NCI-H2029 (cell line): ENCODE results near the gene TNNI3.
"Not testable (repeated sequence)": the region's sequence is repeated elsewhere in the genome, so short reads cannot be mapped to it uniquely, and the experiment has no call there.

Experiments used
- DNase-seq: peaks from one replicate; lab custom pipeline; 2025; lab: John Stamatoyannopoulos, UW

The TNNI3 gene

GRCh38 chr19:55173186-55173713 lies 15.7 kb upstream of the TNNI3 start:
- DNase-seq: no peak

DNA sequence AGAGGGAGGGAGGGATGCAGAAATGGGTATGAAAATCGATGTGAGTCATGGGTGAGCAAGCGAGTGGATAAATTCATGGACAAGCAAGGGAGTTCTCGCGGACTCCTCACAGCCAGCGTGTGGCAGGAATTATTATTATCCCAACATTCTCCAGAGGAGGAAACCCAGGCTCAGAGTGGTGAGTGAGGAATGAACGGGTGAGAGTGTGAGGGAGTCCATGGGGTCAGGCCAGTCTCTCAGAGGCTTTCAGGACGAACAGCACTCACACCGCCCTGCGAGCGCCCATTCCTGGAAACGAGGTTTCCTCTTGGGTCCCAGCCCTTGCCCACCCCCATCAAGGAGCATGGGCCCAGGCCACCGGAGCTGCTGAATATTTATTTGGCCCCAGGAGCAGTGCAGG lies 15.2 kb upstream of the TNNI3 start:
- DNase-seq: no peak

- not testable (repeated sequence) for DNase-seq
Measured at GRCh38 chr19:55172318-55172717, 14.8 kb upstream of the TNNI3 start.

DNA sequence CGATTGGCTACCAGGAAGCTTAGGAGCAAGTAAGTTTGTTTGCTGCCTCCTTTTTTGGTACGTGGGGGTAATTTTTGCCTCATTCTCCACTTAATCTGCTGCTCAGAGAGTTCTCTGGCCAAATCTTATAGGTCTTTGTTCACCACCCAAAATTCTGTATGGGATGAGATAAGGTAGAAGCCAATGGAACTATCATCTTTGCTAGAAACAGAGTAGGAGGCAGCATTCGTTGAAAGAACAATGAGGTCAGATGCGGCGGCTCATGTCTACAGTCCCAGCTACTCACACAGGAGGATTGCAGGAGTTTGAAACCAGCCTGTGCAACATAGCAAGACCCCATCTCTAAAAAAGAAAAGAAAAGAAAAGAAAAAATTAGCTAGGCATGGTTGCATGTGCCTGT lies 13.9 kb upstream of the TNNI3 start:
- DNase-seq: no peak

DNA sequence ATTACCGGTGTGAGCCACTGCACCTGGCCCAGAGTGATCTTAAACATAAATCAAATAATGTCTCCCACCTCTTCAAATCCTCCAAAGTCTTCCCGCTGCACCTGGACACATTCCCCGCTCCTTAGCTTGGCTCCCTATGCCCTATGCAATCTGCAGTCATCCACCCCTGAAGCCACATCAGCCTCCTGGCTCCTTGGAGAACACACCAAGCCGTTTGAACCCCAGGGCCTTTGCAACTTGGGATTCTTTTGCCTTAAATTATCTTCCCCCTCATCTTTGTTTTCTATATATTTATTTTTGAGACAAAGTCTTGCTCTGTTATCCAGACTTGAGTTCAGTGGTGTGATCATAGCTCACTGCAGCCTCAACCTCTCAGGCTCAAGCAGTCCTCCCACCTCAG lies 11.6 kb upstream of the TNNI3 start:
- no peak for DNase-seq

- peak; percentile 96 for DNase-seq
Measured at GRCh38 chr19:55166530-55167268, 9.2 kb upstream of the TNNI3 start, which contains the start of gene DNAAF3. Gene DNAAF3 (minus strand): TSS chr19:55166613. CDS start chr19:55166413, 200 bp downstream.

- DNase-seq: peak; percentile 46
Measured at GRCh38 chr19:55165952-55166529, 8.5 kb upstream of the TNNI3 start.

DNA sequence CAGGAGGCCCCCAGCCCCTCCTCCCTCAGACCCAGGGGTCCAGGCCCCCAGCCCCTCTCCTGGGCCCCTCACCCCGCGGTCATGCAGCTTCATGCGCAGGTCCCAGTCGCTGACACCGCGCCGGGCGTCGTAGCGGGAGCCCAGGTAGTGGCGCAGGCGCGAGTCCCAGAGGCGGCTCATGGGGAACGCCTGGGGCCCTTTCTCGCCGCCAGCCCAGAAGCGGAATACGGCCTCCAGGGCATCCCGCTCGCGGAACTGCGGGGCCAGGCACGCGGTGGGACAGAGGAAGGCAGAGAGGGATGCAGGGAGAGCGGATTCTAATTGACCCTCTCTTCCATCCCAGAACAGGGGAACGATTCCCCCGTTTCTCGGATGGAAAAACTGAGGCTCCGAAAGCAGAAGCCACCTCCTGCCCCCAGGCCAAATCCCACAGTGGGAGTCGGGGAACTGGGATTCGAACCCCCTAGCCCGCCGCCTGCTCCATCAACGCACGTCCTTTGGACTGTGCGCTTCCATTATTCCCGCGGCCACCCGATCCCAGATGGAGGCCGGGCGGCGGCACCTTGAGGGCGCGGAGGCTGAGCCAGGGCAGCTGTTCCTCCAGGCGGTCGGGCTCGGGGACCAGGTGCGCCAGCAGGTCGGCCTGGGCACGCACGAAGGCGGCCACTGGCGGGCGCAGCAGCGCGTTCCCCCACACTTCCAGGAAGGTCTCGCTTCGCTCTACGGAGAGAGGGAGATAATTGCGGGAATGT lies 4.2 kb upstream of the TNNI3 start:
- DNase-seq: no peak

- no peak for DNase-seq
Measured at GRCh38 chr19:55160986-55161365, 3.4 kb upstream of the TNNI3 start.

GRCh38 chr19:55160128-55160985 lies 2.8 kb upstream of the TNNI3 start:
- peak; percentile 92 for DNase-seq

DNA sequence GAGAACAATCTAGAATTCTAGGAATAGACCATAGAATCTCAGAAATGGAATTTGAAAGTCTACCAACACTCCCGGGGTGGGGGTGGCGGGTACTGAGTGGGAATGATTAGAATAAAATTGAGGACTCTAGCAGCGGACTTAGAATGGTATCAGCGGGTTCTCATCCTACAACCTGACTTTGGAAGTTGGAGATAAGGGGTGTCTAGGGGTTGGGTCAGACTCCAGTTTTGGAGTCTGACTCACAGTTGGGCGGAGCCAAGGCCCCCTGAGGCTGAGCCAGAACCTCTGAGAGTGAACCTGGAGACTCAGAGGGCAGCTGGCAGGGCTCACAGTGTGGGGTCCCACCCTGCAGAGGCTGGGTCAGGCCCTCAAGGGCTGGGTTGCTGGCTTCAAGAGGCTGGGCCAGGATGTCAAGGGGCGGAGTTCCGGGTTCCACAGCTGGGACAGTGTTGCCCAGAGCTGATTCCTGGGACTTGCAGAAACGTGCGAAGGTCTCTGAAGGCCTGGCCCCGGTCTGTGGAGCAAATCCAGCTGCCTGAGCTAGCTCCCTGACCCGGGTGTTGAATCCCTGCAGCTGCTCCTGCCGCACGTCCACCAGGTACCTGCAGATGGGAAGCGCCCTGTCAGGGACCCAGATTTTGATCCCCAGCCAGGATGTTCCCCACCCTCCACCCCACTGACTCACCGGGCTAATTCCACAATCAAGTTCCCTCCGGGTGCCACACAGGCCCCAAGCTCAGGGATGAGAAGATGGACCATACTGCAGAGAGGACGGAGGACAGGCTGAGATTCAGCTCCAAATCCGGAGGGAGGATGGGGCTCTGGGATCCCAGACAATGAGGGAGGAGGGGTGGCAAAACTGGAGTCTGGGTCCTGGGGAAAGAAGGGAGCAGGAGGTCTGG lies 1.6 kb upstream of the TNNI3 start:
- DNase-seq: no peak

GRCh38 chr19:55158423-55158822 lies 891 bp upstream of the TNNI3 start:
- no peak for DNase-seq

- peak; percentile 33 for DNase-seq
Measured at GRCh38 chr19:55156202-55157063, 1.1 kb downstream of the TNNI3 start.

GRCh38 chr19:55155784-55156183 lies 1.7 kb downstream of the TNNI3 start:
- not testable (repeated sequence) for DNase-seq

DNA sequence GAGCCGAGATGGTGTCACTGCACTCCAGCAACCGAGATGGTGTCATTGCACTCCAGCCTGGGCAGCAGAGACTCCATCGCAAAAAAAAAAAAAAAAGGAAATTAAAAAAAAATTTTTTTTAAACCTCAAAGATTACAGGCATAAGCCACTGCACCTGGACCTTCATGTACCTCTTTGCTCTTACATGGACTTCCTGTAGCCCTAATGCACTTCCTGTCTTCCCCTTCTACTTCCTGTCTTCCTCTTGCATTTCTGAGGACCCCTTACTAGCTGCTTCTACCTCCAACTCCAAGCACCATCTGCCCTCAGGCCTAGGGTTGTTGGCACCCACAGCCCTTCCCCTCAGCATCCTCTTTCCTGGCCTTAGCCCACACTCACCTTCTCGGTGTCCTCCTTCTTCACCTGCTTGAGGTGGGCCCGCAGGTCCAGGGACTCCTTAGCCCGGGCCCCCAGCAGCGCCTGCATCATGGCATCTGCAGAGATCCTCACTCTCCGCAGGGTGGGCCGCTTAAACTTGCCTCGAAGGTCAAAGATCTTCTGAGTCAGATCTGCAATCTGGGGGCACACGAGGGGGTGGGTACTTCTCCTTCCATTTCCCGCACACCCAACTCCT lies 3.8 kb downstream of the TNNI3 start:
- DNase-seq: no peak

DNA sequence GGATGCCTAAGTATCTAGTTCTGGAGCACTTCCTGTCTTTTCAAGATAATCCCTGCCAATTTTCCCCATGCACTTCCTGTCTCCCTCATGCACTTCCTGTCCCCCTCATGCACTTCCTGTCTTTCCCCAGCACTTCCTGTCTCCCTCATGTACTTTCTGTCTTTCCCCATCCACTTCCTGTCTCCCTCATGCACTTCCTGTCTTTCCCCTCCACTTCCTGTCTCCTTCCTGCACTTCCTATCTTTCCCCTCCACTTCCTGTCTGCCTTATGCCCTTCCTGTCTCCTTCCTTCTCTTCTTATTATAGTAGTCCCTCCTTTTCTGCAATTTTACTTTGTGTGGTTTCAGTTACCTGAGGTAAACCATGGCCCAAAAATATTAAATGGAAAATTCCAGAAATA lies 5.5 kb downstream of the TNNI3 start:
- DNase-seq: no peak

DNA sequence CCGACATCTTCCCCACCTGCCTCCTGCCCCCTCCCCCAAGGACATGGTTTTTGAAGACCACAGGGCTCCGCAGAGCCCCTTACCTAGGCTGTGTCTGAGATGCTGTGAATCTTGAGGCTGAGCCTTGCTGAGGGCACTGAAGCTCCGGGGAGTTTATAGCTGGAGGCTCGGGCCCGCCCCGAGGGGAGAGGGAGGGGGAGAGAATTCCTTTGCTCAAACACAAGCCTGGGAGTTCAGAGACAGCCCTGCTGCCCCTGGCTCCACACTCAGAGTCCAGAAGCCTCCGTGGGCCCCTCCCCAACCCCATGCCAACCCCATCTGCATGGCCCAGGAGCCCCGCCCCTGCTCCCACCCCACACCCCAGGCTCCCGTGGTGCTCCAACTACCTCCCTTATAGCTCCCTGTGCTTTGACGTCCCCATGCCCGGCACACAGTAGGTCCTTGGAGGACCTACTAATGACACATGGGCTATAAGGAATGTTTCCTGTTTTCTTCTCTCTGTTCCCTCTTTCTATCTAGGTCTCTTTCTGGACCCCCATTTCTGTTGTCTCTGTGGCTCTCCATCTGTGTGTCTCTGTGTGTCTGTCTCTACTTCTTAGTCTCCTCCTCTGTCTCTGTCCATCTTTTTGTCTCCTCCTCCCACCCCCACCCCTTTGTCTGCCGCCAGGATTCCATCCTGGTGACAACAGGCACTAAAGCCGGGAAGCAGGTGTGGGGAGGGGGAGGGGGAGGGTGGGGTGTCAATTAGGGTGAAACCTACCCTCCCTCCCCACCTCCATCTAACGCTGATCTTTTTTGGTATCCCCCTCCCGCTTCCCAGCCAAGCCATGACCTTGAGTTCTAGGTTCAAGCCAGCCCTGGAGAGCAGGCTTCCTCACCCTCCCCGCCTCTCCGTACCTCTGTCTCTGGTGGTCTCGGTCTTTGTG lies 8.2 kb downstream of the TNNI3 start, which contains the start of gene TNNT1:
Gene TNNT1, minus strand, starts transcription at position 129 of the 926 bp plus-strand sequence. CDS start 2,049 bp downstream, outside the sequence.
- no peak for DNase-seq
